HCT116 (cell line): Measurements from ENCODE around the gene DENND1A.

Experiments used
- EZH2 ChIP-seq: fragments of 200-600 bp; sonication (generic); IDR thresholded peaks from 2 replicates; pipeline ENCODE4 v1.6.1; 2017; ENCODE audit warnings: antibody characterized with exemption, mixed run types
- FOSL1 ChIP-seq: IDR thresholded peaks from 2 replicates; pipeline ENCODE4 v1.6.1; 2012; ENCODE audit warnings: low read depth
- POLR2A ChIP-seq: IDR thresholded peaks from 2 replicates; pipeline ENCODE4 v1.7.0; 2011; ENCODE audit warnings: borderline replicate concordance; ENCODE audit not compliant: insufficient read depth, insufficient read length; ENCODE audit errors: extremely low read depth
- POLR2AphosphoS5 ChIP-seq: IDR thresholded peaks from 2 replicates; pipeline ENCODE4 v1.6.1; 2011; ENCODE audit warnings: mild to moderate bottlenecking, low read depth, low read length, moderate library complexity
- YY1 ChIP-seq: IDR thresholded peaks from 2 replicates; pipeline ENCODE4 v1.6.1; 2011; ENCODE audit warnings: low read length, low read depth, moderate library complexity, mild to moderate bottlenecking; ENCODE audit not compliant: insufficient replicate concordance; ENCODE audit errors: extremely low read depth
- TF ChIP-seq, protein P1 (sequence below), 3 experiments: fragments of 200-600 bp in 1 of 3; sonication (generic) in 1 of 3; IDR thresholded peaks in 2 of 3; conservative IDR thresholded peaks in 1 of 3; 2 replicates each; pipeline ENCODE4 v1.5.1; 2012 to 2017; ENCODE audit warnings: low read depth in 2 of 3, low read length in 2 of 3, antibody characterized with exemption in 1 of 3, borderline replicate concordance in 1 of 3, control low read depth in 1 of 3, mild to moderate bottlenecking in 1 of 3, mixed read lengths in 1 of 3, mixed run types in 1 of 3, moderate library complexity in 1 of 3; ENCODE audit not compliant: insufficient read depth in 1 of 3

DNA sequence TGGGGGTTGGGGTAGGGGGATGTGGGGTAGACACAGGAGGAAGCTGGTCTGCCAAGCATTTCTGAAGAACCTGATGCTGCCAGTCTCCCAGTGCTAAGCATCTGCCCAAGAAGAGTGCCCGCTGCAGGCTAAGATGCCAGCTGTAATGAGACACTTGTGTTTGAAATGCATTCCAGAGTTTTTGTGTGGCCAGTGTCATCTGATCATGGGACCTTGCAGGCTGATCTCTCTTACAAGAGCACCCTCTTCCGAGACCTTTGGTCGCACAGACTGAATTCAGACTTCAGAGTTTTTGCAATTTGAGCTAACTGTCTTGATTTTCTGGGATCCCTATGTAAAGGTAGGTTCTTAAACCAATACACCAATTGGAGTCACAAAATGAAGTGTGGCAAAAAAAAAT lies 58.1 kb downstream of the DENND1A start:
- TF ChIP-seq, protein P1, sequence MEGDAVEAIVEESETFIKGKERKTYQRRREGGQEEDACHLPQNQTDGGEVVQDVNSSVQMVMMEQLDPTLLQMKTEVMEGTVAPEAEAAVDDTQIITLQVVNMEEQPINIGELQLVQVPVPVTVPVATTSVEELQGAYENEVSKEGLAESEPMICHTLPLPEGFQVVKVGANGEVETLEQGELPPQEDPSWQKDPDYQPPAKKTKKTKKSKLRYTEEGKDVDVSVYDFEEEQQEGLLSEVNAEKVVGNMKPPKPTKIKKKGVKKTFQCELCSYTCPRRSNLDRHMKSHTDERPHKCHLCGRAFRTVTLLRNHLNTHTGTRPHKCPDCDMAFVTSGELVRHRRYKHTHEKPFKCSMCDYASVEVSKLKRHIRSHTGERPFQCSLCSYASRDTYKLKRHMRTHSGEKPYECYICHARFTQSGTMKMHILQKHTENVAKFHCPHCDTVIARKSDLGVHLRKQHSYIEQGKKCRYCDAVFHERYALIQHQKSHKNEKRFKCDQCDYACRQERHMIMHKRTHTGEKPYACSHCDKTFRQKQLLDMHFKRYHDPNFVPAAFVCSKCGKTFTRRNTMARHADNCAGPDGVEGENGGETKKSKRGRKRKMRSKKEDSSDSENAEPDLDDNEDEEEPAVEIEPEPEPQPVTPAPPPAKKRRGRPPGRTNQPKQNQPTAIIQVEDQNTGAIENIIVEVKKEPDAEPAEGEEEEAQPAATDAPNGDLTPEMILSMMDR (IDR thresholded peaks at IDR 0.05 in 2 of 3, conservative IDR thresholded peaks at IDR 0.05 in 1 of 3; ENCODE audit: borderline replicate concordance in 1 of 3, insufficient read depth in 1 of 3, low read depth in 2 of 3, low read length in 2 of 3), result no peak
- TF ChIP-seq POLR2AphosphoS5 (no peak), POLR2A (no peak), FOSL1 (no peak), YY1 (no peak), EZH2 (no peak)
